Spleen (tissue), 11 donors: ENCODE measurements around the gene FA2H. TPM values are rescaled to one million over a fixed set of nuclear protein-coding genes. Genes with fewer than 3 reads are reported as not detected.

Experiments
- DNase-seq: peaks from one replicate; pipeline ENCODE4 v3.0.0-alpha.2; 2020
- H3K27ac ChIP-seq, 8 donors: fragments of 200-600 bp; sonication (generic) in 7 of 8; 1 replicate in 4 of 8; 2 replicates in 4 of 8; pipeline versions ENCODE4 v1.5.0 to v1.8.0; 2016 to 2021; ENCODE audit warnings: inconsistent platforms in 4 of 8, mild to moderate bottlenecking in 4 of 8, moderate library complexity in 1 of 8
- H3K27me3 ChIP-seq, 7 donors: fragments of 200-600 bp; sonication (generic) in 6 of 7; replicated peaks in 1 of 7; 1 replicate in 4 of 7; 2 replicates in 3 of 7; pipeline versions ENCODE4 v1.5.0 to v1.8.0; 2016 to 2021; ENCODE audit warnings: inconsistent platforms in 3 of 7, mild to moderate bottlenecking in 1 of 7
- H3K36me3 ChIP-seq, 6 donors: fragments of 200-600 bp; sonication (generic) in 5 of 6; 1 replicate in 4 of 6; 2 replicates in 2 of 6; pipeline versions ENCODE4 v1.5.0 to v1.8.0; 2016 to 2021; ENCODE audit warnings: inconsistent platforms in 2 of 6
- H3K4me1 ChIP-seq, 6 donors: fragments of 200-600 bp; sonication (generic) in 5 of 6; 1 replicate in 3 of 6; 2 replicates in 3 of 6; pipeline versions ENCODE4 v1.5.0 to v1.8.0; 2016 to 2021; ENCODE audit warnings: inconsistent platforms in 3 of 6
- H3K4me3 ChIP-seq, 8 donors: fragments of 200-600 bp; sonication (generic) in 7 of 8; 1 replicate in 4 of 8; 2 replicates in 4 of 8; pipeline versions ENCODE4 v1.5.0 to v1.8.0; 2016 to 2021; ENCODE audit warnings: inconsistent platforms in 4 of 8, mild to moderate bottlenecking in 4 of 8, moderate library complexity in 2 of 8
- H3K9me3 ChIP-seq, 8 donors: fragments of 200-600 bp; sonication (generic) in 7 of 8; 1 replicate in 4 of 8; 2 replicates in 4 of 8; pipeline versions ENCODE4 v1.5.0 to v1.8.0; 2016 to 2021; ENCODE audit warnings: inconsistent platforms in 4 of 8
- POLR2A ChIP-seq, 3 donors: fragments of 450-650 bp; IDR thresholded peaks; one replicate each; pipeline ENCODE4 v1.5.1; 2017; ENCODE audit warnings: antibody characterized with exemption in 3 of 3, mild to moderate bottlenecking in 1 of 3
- POLR2AphosphoS5 ChIP-seq, 3 donors: sonication (generic); formaldehyde crosslinking; IDR thresholded peaks; one replicate each; pipeline ENCODE4 v1.5.1; 2017; ENCODE audit warnings: antibody characterized with exemption in 3 of 3
- WGBS, 5 donors: extraction: QIAGEN DNeasy Blood & Tissue Kit in 3 of 5; methylation state at CpG; one replicate each; pipeline versions ENCODE4 v1.1.5 to v1.1.7; 2013 to 2018; 5-methylcytosine and 5-hydroxymethylcytosine counted together
- intact Hi-C: fragments of 100-400 bp; cut with DNase I; formaldehyde crosslinking; loops from one replicate; pipeline ENCODE4 v1.15.0; 2023; ENCODE audit warnings: low total_unique reads
- polyA plus RNA-seq, 3 donors: library from polyadenylated mRNA; stranded (reverse); fragments of 200-250 nt; gene quantifications; one replicate each; pipeline ENCODE4 v1.2.1, GENCODE V29; 2013
- total RNA-seq, 7 donors: library from RNA; depleted of rRNA in 3 of 7; stranded (reverse); fragments of >200 nt in 3 of 7; fragmentation: NEBNext Ultra II Directional in 4 of 7; extraction: Animal tissue kit (Norgen Biotek cat#: 25700) in 4 of 7; gene quantifications; one replicate each; pipeline versions ENCODE4 v1.1.0 to v1.2.1, GENCODE V29; 2016 to 2021
- TF ChIP-seq, protein P1 (sequence below), 11 experiments: fragments of 200-600 bp in 7 of 11; fragments of 450-650 bp in 4 of 11; sonication (generic) in 4 of 11; IDR thresholded peaks in 8 of 11; conservative IDR thresholded peaks in 3 of 11; 1 replicate in 7 of 11; 2 replicates in 4 of 11; pipeline versions ENCODE4 v1.4.0 to v1.8.0; 2016 to 2021; ENCODE audit warnings: antibody characterized with exemption in 11 of 11, inconsistent platforms in 4 of 11, mild to moderate bottlenecking in 1 of 11
- donor health status: healthy with polysubstance abuse.
- donor health status: DM: no; HTN: no; CAD: no; lungs with moderate emphysema.
- donor health status: DM: no; HTN: no; CAD: no.
- donor health status: Bipolar disorder and iron deficiency.
- donor health status: healthy.
- donor health status: DM: no; HTN: no; CAD: no.
- donor health status: DM: yes; HTN: yes; CAD: no.

Gene FA2H
- total and polyA plus RNA-seq, 10 donors = 0.23 to 2.6 (median 0.59) TPM

DNA sequence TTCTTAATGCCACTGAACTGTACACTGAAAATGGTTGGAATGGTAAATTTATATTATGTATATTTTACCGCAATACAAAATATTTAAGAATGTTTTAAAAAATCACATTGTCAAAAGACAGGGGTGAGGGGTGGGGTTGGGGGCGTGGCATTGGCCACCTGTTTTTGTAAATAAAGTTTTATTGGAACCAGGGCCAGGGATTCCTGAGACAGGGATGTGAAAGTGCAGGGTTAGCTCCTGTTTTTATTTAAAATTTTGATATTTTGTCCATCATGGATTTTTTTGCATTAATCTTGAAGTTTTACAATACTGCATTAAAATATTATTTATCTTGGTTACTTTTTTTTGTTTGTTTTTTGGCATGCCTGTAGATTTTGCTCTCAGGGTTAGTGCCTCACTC, 2.3 kb upstream of the FA2H start:
- intact Hi-C loops = no loop called here
- Histone ChIP-seq H3K36me3 (no peaks in the 10 kb centered on the region), H3K4me3 (no peak overlapping the region), H3K9me3 (no peaks in the 10 kb centered on the region), H3K27ac (no peak overlapping the region), H3K4me1 (peaks cover 0 to 24% (median 17%) of the 10 kb centered on the region in 6 donors), H3K27me3 (peaks cover 0 to 48% (median 16%) of the 10 kb centered on the region in 7 donors)
- no peak for DNase-seq
- WGBS, 5 donors = 80 to 90% (median 87%) methylated on average over 2 of the region's 2 CpGs
- TF ChIP-seq POLR2A (IDR thresholded peaks at IDR 0.05) (no peak), POLR2AphosphoS5 (IDR thresholded peaks at IDR 0.05) (no peak)
- TF ChIP-seq, protein P1, sequence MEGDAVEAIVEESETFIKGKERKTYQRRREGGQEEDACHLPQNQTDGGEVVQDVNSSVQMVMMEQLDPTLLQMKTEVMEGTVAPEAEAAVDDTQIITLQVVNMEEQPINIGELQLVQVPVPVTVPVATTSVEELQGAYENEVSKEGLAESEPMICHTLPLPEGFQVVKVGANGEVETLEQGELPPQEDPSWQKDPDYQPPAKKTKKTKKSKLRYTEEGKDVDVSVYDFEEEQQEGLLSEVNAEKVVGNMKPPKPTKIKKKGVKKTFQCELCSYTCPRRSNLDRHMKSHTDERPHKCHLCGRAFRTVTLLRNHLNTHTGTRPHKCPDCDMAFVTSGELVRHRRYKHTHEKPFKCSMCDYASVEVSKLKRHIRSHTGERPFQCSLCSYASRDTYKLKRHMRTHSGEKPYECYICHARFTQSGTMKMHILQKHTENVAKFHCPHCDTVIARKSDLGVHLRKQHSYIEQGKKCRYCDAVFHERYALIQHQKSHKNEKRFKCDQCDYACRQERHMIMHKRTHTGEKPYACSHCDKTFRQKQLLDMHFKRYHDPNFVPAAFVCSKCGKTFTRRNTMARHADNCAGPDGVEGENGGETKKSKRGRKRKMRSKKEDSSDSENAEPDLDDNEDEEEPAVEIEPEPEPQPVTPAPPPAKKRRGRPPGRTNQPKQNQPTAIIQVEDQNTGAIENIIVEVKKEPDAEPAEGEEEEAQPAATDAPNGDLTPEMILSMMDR (IDR thresholded peaks at IDR 0.05 in 8 of 11, conservative IDR thresholded peaks at IDR 0.05 in 3 of 11) = no peak

GRCh38 chr16:74775255-74775654, 635 bp upstream of the FA2H start:
- intact Hi-C loops = no loop called here
- peak overlapping the region in 6 of 8 donors; percentile 44 to 73 (median 50) for H3K4me3 ChIP-seq
- H3K27me3 ChIP-seq = peaks cover 0 to 53% (median 16%) of the 10 kb centered on the region in 7 donors

GRCh38 chr16:74773446-74774222, 986 bp downstream of the FA2H start:
- peaks cover 0 to 35% (median 17%) of the 10 kb centered on the region in 6 donors for H3K4me1 ChIP-seq
- intact Hi-C loops = no loop called here

More at GRCh38 chr16:74775255-74775654, 635 bp upstream of the FA2H start:
- no peak for DNase-seq
- TF ChIP-seq POLR2AphosphoS5 (IDR thresholded peaks at IDR 0.05) (no peak), POLR2A (IDR thresholded peaks at IDR 0.05) (no peak)
- TF ChIP-seq, protein P1 (IDR thresholded peaks at IDR 0.05 in 8 of 11, conservative IDR thresholded peaks at IDR 0.05 in 3 of 11) = no peak
- no peaks in the 10 kb centered on the region for H3K9me3 ChIP-seq
- 67 to 78% (median 71%) methylated on average over 5 of the region's 5 CpGs for WGBS, 5 donors
- H3K4me1 ChIP-seq = peaks cover 0 to 35% (median 17%) of the 10 kb centered on the region in 6 donors
- no peaks in the 10 kb centered on the region for H3K36me3 ChIP-seq
- H3K27ac ChIP-seq = no peak overlapping the region

More at GRCh38 chr16:74773446-74774222, 986 bp downstream of the FA2H start:
- DNase-seq = no peak
- WGBS, 5 donors = 48 to 56% (median 50%) methylated on average over 14 of the region's 14 CpGs
- Histone ChIP-seq H3K36me3 (no peaks in the 10 kb centered on the region), H3K27ac (no peak overlapping the region), H3K27me3 (peaks cover 0 to 56% (median 16%) of the 10 kb centered on the region in 7 donors), H3K9me3 (no peaks in the 10 kb centered on the region), H3K4me3 (peak overlapping the region in 6 of 8 donors; percentile 41 to 73 (median 50))
- no peak for TF ChIP-seq POLR2A (IDR thresholded peaks at IDR 0.05)
- TF ChIP-seq, protein P1 (IDR thresholded peaks at IDR 0.05 in 8 of 11, conservative IDR thresholded peaks at IDR 0.05 in 3 of 11) = no peak
- TF ChIP-seq POLR2AphosphoS5 (IDR thresholded peaks at IDR 0.05) = no peak
